Thoracic aorta (tissue), 2 donors: ENCODE data around the gene NTNG1. TPM values are rescaled to one million over a fixed set of nuclear protein-coding genes. Genes with fewer than 3 reads are reported as not detected.

Source experiments
- ATAC-seq: fragments of 150-250 bp; one replicate; pipeline ENCODE4 v1.8.0; 2017; ENCODE audit warnings: low read depth; ENCODE audit not compliant: insufficient number of reproducible peaks, low FRiP score
- DNase-seq: peaks from one replicate; pipeline ENCODE4 v3.0.0-alpha.2; 2020; ENCODE audit warnings: low spot score
- H3K27ac ChIP-seq, 2 donors: fragments of 200-600 bp; sonication (generic); 1 replicate in 1 of 2; 2 replicates in 1 of 2; pipeline ENCODE4 v1.5.1; 2016; ENCODE audit warnings: mild to moderate bottlenecking in 2 of 2, moderate library complexity in 2 of 2
- H3K27me3 ChIP-seq: fragments of 200-600 bp; sonication (generic); replicated peaks from 2 replicates; pipeline ENCODE4 v1.6.0; 2016; ENCODE audit warnings: mild to moderate bottlenecking; ENCODE audit not compliant: insufficient read depth
- H3K36me3 ChIP-seq: fragments of 200-600 bp; sonication (generic); one replicate; pipeline ENCODE4 v1.5.1; 2016
- H3K4me1 ChIP-seq, 2 donors: fragments of 200-600 bp; sonication (generic); 1 replicate in 1 of 2; 2 replicates in 1 of 2; pipeline versions ENCODE4 v1.5.1 to v1.6.0; 2016; ENCODE audit warnings: low read depth in 2 of 2, mild to moderate bottlenecking in 1 of 2; ENCODE audit not compliant: control insufficient read depth in 1 of 2
- H3K4me3 ChIP-seq: fragments of 200-600 bp; sonication (generic); 2 replicates; pipeline ENCODE4 v1.5.1; 2016; ENCODE audit warnings: mild to moderate bottlenecking
- H3K9me3 ChIP-seq: fragments of 200-600 bp; sonication (generic); 2 replicates; pipeline ENCODE4 v1.5.1; 2016
- total RNA-seq, 2 donors: library from RNA; depleted of rRNA; stranded (reverse); fragments of >200 nt; gene quantifications; one replicate each; pipeline versions ENCODE4 v1.1.0 to v1.2.3, GENCODE V29; 2016
- TF ChIP-seq, protein P1 (sequence below): fragments of 200-600 bp; sonication (generic); IDR thresholded peaks from one replicate; pipeline ENCODE4 v1.5.1; 2019; ENCODE audit warnings: antibody characterized with exemption

Gene NTNG1
- total RNA-seq, 2 donors from 2014 or later: 0.99 to 1.4 TPM

DNA sequence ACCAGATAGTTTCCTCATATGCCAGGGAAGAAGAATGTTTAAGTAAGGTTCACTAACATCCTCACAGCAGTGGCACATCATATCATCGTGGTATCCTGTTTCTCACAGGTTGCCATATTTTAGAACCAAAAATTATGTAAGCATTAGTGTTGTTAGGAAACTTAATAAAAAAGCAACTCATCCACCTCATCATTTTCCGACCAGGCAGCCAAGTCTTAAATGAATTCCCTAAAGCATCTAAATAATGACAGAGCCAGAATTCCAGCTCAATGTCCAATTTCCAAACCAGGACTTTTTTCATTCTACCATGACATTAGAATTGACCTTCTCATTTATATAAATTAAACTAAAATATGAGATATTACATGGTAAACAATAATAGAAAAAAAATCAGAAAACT is 272.7 kb downstream of the NTNG1 start:
- no peaks in the 10 kb centered on the region for H3K36me3 ChIP-seq
- H3K27me3 ChIP-seq: no peaks in the 10 kb centered on the region
- no peak overlapping the region for H3K4me3 ChIP-seq
- DNase-seq (no peak), ATAC-seq (no peak)
- H3K27ac ChIP-seq: no peak overlapping the region
- no peaks in the 10 kb centered on the region for H3K4me1 ChIP-seq
- no peaks in the 10 kb centered on the region for H3K9me3 ChIP-seq
- TF ChIP-seq, protein P1, sequence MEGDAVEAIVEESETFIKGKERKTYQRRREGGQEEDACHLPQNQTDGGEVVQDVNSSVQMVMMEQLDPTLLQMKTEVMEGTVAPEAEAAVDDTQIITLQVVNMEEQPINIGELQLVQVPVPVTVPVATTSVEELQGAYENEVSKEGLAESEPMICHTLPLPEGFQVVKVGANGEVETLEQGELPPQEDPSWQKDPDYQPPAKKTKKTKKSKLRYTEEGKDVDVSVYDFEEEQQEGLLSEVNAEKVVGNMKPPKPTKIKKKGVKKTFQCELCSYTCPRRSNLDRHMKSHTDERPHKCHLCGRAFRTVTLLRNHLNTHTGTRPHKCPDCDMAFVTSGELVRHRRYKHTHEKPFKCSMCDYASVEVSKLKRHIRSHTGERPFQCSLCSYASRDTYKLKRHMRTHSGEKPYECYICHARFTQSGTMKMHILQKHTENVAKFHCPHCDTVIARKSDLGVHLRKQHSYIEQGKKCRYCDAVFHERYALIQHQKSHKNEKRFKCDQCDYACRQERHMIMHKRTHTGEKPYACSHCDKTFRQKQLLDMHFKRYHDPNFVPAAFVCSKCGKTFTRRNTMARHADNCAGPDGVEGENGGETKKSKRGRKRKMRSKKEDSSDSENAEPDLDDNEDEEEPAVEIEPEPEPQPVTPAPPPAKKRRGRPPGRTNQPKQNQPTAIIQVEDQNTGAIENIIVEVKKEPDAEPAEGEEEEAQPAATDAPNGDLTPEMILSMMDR: no peak

DNA sequence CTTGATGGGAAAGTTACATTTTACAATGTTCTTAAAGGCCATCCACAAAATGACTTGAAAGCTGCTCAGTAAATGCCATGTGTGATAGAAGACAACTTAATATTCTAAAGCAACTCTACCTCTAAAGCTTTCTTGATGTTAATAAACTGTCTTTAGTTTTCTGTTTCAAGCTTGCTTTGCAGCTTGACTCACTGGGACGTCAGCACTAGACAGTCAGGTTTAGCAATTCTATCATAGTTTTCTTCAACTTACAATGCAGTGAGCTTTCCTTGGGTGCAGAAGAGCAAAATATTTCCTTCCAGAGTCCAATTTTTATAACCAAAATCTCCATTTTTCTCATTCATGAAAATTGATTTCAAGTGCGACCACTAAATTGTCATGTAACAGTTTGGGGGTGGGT is 273.1 kb downstream of the NTNG1 start:
- ATAC-seq: no peak
- DNase-seq: no peak
- Histone ChIP-seq H3K9me3 (no peaks in the 10 kb centered on the region), H3K27me3 (no peaks in the 10 kb centered on the region), H3K4me1 (no peaks in the 10 kb centered on the region), H3K36me3 (no peaks in the 10 kb centered on the region), H3K4me3 (no peak overlapping the region), H3K27ac (no peak overlapping the region)
- TF ChIP-seq, protein P1: no peak

DNA sequence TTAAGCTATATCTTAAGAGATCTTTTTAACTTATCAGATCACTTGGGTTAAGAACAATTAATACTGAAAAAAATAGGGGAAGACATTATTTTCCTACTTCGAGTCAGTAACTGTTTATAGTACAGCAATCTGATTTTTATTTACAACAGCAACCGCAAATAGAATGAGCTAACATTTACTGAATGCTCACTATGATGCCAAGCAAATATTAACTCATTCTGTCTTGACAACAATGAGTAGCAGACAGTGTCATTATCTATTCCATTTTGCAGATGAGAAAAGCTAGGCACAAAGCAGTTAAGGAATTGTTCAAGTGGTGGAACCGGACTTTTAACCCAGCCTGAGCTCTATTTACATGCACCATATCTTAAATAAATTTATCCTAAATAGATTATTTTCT is 273.7 kb downstream of the NTNG1 start:
- no peak overlapping the region for H3K27ac ChIP-seq

DNA sequence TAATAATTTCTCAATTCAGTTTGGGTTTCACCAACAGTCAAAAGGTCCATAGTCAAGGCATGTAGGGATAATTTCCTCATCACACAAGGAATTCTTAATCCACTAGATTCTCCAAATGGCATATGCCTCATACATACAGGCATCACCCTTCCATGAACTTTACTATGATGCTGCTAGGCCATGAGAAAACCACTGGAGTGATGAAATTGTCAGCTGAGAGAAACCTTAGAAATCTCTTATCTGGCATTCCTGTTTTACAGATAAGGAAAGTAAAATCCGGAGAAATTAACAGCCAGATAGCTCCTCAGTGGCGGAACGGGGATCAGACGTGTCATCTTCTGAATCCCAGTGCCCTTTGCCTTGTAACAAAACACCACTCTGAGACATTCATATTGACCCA is 274.4 kb downstream of the NTNG1 start:
- Histone ChIP-seq H3K27me3 (no peaks in the 10 kb centered on the region), H3K27ac (no peak overlapping the region), H3K36me3 (no peaks in the 10 kb centered on the region), H3K4me1 (no peaks in the 10 kb centered on the region), H3K9me3 (no peaks in the 10 kb centered on the region), H3K4me3 (no peak overlapping the region)
- no peak for ATAC-seq
- TF ChIP-seq, protein P1: no peak
- no peak for DNase-seq

More for the DNA sequence above, 273.7 kb downstream of the NTNG1 start:
- Histone ChIP-seq H3K9me3 (no peaks in the 10 kb centered on the region), H3K27me3 (no peaks in the 10 kb centered on the region), H3K36me3 (no peaks in the 10 kb centered on the region), H3K4me3 (no peak overlapping the region), H3K4me1 (no peaks in the 10 kb centered on the region)
- ATAC-seq (no peak), DNase-seq (no peak)
- TF ChIP-seq, protein P1: no peak

DNA sequence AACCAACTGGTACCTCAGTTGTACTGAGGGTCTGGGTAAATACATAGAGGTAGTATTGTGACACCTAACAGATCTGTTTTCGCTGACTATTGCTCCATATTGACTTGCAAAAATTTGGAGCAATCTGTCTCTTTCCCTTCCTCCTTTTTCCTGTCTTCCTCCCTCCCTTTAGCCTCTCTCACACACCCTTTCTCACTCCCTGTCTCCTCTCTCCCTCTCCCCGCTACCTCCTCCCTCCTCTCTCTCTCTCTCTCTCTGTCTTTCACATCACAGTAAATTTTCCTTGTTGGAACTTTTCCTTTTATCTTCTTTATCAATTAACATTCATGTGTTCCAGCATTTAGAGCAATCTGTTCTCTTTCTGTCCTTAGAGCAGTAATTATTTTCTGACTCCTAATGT is 278.2 kb downstream of the NTNG1 start:
- no peaks in the 10 kb centered on the region for H3K9me3 ChIP-seq
- TF ChIP-seq, protein P1: no peak
- DNase-seq (no peak), ATAC-seq (no peak)
- no peak overlapping the region for H3K4me3 ChIP-seq
- no peaks in the 10 kb centered on the region for H3K4me1 ChIP-seq
- H3K36me3 ChIP-seq: no peaks in the 10 kb centered on the region
- no peak overlapping the region for H3K27ac ChIP-seq
- H3K27me3 ChIP-seq: no peaks in the 10 kb centered on the region
